ENCODE measurements around the gene NFE2L3.

The NFE2L3 gene

GRCh38 chr7:26151953-26152781 is at the start of gene NFE2L3:
Gene NFE2L3, plus strand, starts transcription at chr7:26152198. Its CDS starts 301 bp downstream, at chr7:26152499.
- peak; percentile 14 for DNase-seq (ENCODE audit: extremely low read depth, low read depth)
- TF ChIP-seq, protein P1, sequence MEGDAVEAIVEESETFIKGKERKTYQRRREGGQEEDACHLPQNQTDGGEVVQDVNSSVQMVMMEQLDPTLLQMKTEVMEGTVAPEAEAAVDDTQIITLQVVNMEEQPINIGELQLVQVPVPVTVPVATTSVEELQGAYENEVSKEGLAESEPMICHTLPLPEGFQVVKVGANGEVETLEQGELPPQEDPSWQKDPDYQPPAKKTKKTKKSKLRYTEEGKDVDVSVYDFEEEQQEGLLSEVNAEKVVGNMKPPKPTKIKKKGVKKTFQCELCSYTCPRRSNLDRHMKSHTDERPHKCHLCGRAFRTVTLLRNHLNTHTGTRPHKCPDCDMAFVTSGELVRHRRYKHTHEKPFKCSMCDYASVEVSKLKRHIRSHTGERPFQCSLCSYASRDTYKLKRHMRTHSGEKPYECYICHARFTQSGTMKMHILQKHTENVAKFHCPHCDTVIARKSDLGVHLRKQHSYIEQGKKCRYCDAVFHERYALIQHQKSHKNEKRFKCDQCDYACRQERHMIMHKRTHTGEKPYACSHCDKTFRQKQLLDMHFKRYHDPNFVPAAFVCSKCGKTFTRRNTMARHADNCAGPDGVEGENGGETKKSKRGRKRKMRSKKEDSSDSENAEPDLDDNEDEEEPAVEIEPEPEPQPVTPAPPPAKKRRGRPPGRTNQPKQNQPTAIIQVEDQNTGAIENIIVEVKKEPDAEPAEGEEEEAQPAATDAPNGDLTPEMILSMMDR (IDR thresholded peaks at IDR 0.05; ENCODE audit: low read depth, low read length) = no peak; the same call in 1 of the 2 replicates

GRCh38 chr7:26103596-26103995 is 48.4 kb upstream of the NFE2L3 start:
- TF ChIP-seq, protein P1 (IDR thresholded peaks at IDR 0.05; ENCODE audit: low read depth, low read length) = no peak
- no peak for DNase-seq (ENCODE audit: extremely low read depth, low read depth)

GRCh38 chr7:26105236-26105635 is 46.8 kb upstream of the NFE2L3 start:
- TF ChIP-seq, protein P1 (IDR thresholded peaks at IDR 0.05; ENCODE audit: low read depth, low read length) = no peak
- DNase-seq (ENCODE audit: extremely low read depth, low read depth) = no peak

GRCh38 chr7:26105931-26106330 is 46.1 kb upstream of the NFE2L3 start:
- TF ChIP-seq, protein P1 (IDR thresholded peaks at IDR 0.05; ENCODE audit: low read depth, low read length) = no peak
- no peak for DNase-seq (ENCODE audit: extremely low read depth, low read depth)

GRCh38 chr7:26112203-26112740 is 39.7 kb upstream of the NFE2L3 start:
- TF ChIP-seq, protein P1 (IDR thresholded peaks at IDR 0.05; ENCODE audit: low read depth, low read length) = no peak
- DNase-seq (ENCODE audit: extremely low read depth, low read depth) = no peak

- no peak for DNase-seq (ENCODE audit: extremely low read depth, low read depth)
- TF ChIP-seq, protein P1 (IDR thresholded peaks at IDR 0.05; ENCODE audit: low read depth, low read length) = no peak
Observed at GRCh38 chr7:26115650-26116049, 36.3 kb upstream of the NFE2L3 start.

GRCh38 chr7:26117142-26117807 is 34.7 kb upstream of the NFE2L3 start:
- TF ChIP-seq, protein P1 (IDR thresholded peaks at IDR 0.05; ENCODE audit: low read depth, low read length) = no peak
- DNase-seq (ENCODE audit: extremely low read depth, low read depth) = no peak

Data from AG09319 (cell line).